Iris pigment epithelial cell (primary cell): ENCODE data around the gene GAK.
"Not testable (repeated sequence)": the region's sequence is repeated elsewhere in the genome, so short reads cannot be mapped to it uniquely, and the experiment has no call there.

Source experiments
- DNase-seq: peaks from one replicate; pipeline ENCODE4 v3.0.0-alpha.2; 2011; ENCODE audit warnings: low read depth

The GAK gene

GRCh38 chr4:808860-809570, 123.1 kb downstream of the GAK start:
- DNase-seq = no peak

GRCh38 chr4:807792-808191, 124.3 kb downstream of the GAK start:
- no peak for DNase-seq

GRCh38 chr4:806979-807378, 125.1 kb downstream of the GAK start:
- DNase-seq = not testable (repeated sequence)

- no peak for DNase-seq
Observed at GRCh38 chr4:804804-805203, 127.3 kb downstream of the GAK start.

- DNase-seq = no peak
Observed at GRCh38 chr4:803884-804283, 128.2 kb downstream of the GAK start.

GRCh38 chr4:801436-802124, 130.5 kb downstream of the GAK start:
- DNase-seq = no peak
